Esophagus squamous epithelium (tissue), 5 donors: ENCODE measurements around the gene PTPRG. TPM values are rescaled to one million over a fixed set of nuclear protein-coding genes. Genes with fewer than 3 reads are reported as not detected.

ENCODE experiments used
- DNase-seq: peaks from one replicate; lab custom pipeline; 2025; lab: John Stamatoyannopoulos, UW
- H3K27ac ChIP-seq, 4 donors: fragments of 200-600 bp; sonication (generic); one replicate each; pipeline ENCODE4 v1.5.1; 2016 to 2019; ENCODE audit warnings: mild to moderate bottlenecking in 1 of 4
- H3K27me3 ChIP-seq, 4 donors: fragments of 200-600 bp; sonication (generic); 1 replicate in 3 of 4; 2 replicates in 1 of 4; pipeline versions ENCODE4 v1.5.1 to v1.6.0; 2017 to 2021; ENCODE audit warnings: antibody characterized with exemption in 1 of 4
- H3K36me3 ChIP-seq, 3 donors: fragments of 200-600 bp; sonication (generic); one replicate each; pipeline ENCODE4 v1.5.1; 2016 to 2019
- H3K4me1 ChIP-seq, 3 donors: fragments of 200-600 bp; sonication (generic); one replicate each; pipeline ENCODE4 v1.5.1; 2017 to 2019
- H3K4me3 ChIP-seq, 4 donors: fragments of 200-600 bp; sonication (generic); 1 replicate in 3 of 4; 2 replicates in 1 of 4; pipeline ENCODE4 v1.5.1; 2016 to 2019; ENCODE audit warnings: mild to moderate bottlenecking in 2 of 4, moderate library complexity in 1 of 4
- H3K9me3 ChIP-seq, 3 donors: fragments of 200-600 bp; sonication (generic); one replicate each; pipeline ENCODE4 v1.5.1; 2016 to 2019
- POLR2A ChIP-seq, 4 donors: fragments of 450-650 bp; IDR thresholded peaks; one replicate each; pipeline ENCODE4 v1.6.1; 2017; ENCODE audit warnings: antibody characterized with exemption in 4 of 4, mild to moderate bottlenecking in 4 of 4, moderate library complexity in 3 of 4
- WGBS, 2 donors: methylation state at CpG; one replicate each; pipeline ENCODE4 v1.1.5; 2018; 5-methylcytosine and 5-hydroxymethylcytosine counted together
- intact Hi-C: fragments of 100-400 bp; cut with DNase I; formaldehyde crosslinking; loops from one replicate; pipeline ENCODE4 v1.15.0; 2022
- total RNA-seq, 4 donors: library from RNA; depleted of rRNA; stranded (reverse); fragments of >200 nt; gene quantifications; one replicate each; pipeline ENCODE4 v1.1.0, GENCODE V29; 2016
- TF ChIP-seq, protein P1 (sequence below), 6 experiments: fragments of 450-650 bp in 4 of 6; fragments of 200-600 bp in 2 of 6; sonication (generic) in 2 of 6; IDR thresholded peaks; one replicate each; pipeline ENCODE4 v1.5.1; 2016 to 2019; ENCODE audit warnings: antibody characterized with exemption in 6 of 6, mild to moderate bottlenecking in 4 of 6, moderate library complexity in 4 of 6
- donor health status: DM: yes; HTN: yes; CAD: no.

Gene PTPRG
- total RNA-seq, 4 donors from 2014 or later: 3.7 to 42.2 (median 15.2) TPM

- WGBS, 2 donors: 89 to 94% methylated on average over 4 of the region's 4 CpGs
- peaks cover 0 to 6% (median 0%) of the 10 kb centered on the region in 3 donors for H3K9me3 ChIP-seq
- no peak for DNase-seq
- H3K4me3 ChIP-seq: no peak overlapping the region
- intact Hi-C loops: no loop called here
- no peaks in the 10 kb centered on the region for H3K36me3 ChIP-seq
- peaks cover 0 to 3% (median 0%) of the 10 kb centered on the region in 4 donors for H3K27me3 ChIP-seq
- TF ChIP-seq, protein P1, sequence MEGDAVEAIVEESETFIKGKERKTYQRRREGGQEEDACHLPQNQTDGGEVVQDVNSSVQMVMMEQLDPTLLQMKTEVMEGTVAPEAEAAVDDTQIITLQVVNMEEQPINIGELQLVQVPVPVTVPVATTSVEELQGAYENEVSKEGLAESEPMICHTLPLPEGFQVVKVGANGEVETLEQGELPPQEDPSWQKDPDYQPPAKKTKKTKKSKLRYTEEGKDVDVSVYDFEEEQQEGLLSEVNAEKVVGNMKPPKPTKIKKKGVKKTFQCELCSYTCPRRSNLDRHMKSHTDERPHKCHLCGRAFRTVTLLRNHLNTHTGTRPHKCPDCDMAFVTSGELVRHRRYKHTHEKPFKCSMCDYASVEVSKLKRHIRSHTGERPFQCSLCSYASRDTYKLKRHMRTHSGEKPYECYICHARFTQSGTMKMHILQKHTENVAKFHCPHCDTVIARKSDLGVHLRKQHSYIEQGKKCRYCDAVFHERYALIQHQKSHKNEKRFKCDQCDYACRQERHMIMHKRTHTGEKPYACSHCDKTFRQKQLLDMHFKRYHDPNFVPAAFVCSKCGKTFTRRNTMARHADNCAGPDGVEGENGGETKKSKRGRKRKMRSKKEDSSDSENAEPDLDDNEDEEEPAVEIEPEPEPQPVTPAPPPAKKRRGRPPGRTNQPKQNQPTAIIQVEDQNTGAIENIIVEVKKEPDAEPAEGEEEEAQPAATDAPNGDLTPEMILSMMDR (IDR thresholded peaks at IDR 0.05): no peak
- no peak for TF ChIP-seq POLR2A (IDR thresholded peaks at IDR 0.05)
- no peaks in the 10 kb centered on the region for H3K4me1 ChIP-seq
- H3K27ac ChIP-seq: no peak overlapping the region
These were observed 382.6 kb downstream of the PTPRG start for GRCh38 chr3:61943975-61944374.

DNA sequence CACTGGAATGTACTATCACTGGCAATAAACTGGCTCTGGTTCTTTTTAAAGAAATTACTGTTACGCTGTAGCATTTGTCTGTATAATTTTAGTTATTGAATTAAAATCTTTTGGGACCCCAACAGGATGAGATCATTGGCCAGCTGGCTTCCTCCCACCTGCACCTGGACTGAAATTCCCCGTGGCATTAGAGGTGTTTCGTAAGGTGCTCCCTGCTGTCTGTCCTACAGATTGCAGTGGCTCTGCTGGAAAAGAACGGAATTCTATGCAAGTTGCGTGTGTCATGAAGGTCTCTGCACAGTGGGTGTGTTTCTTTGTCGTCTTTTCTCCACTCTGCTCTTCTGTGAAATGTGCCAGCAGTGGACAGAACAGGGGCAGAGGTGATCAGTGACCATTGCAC, 383.4 kb downstream of the PTPRG start:
- H3K4me1 ChIP-seq: no peaks in the 10 kb centered on the region
- TF ChIP-seq, protein P1 (IDR thresholded peaks at IDR 0.05): no peak
- TF ChIP-seq POLR2A (IDR thresholded peaks at IDR 0.05): no peak
- peaks cover 0 to 3% (median 0%) of the 10 kb centered on the region in 4 donors for H3K27me3 ChIP-seq
- intact Hi-C loops: no loop called here
- no peak for DNase-seq
- 87 to 94% methylated on average over 6 of the region's 6 CpGs for WGBS, 2 donors
- H3K27ac ChIP-seq: no peak overlapping the region
- H3K4me3 ChIP-seq: no peak overlapping the region
- peaks cover 0 to 6% (median 0%) of the 10 kb centered on the region in 3 donors for H3K9me3 ChIP-seq
- H3K36me3 ChIP-seq: no peaks in the 10 kb centered on the region

DNA sequence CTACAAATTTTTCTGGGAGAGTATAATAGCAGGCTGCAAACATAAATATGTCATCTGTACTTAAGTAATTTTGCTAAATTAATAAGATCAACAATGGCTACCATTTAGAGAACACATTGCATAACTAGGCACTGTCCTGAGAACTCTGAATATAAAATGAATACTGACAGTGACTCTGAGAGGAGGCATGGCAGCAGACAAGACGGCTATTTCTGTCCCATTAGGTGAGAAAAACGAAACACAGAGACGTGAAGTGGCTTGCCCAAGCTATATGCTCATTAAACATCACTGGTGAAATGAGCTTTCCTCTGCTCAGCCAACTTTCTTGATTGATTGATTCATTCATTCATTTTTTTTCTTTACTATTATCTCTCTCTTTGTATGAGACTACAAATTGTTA, 384.3 kb downstream of the PTPRG start:
- intact Hi-C loops: no loop called here
- H3K27me3 ChIP-seq: peaks cover 0 to 3% (median 0%) of the 10 kb centered on the region in 4 donors
- WGBS, 2 donors: 47 to 58% methylated on average over 3 of the region's 3 CpGs

DNA sequence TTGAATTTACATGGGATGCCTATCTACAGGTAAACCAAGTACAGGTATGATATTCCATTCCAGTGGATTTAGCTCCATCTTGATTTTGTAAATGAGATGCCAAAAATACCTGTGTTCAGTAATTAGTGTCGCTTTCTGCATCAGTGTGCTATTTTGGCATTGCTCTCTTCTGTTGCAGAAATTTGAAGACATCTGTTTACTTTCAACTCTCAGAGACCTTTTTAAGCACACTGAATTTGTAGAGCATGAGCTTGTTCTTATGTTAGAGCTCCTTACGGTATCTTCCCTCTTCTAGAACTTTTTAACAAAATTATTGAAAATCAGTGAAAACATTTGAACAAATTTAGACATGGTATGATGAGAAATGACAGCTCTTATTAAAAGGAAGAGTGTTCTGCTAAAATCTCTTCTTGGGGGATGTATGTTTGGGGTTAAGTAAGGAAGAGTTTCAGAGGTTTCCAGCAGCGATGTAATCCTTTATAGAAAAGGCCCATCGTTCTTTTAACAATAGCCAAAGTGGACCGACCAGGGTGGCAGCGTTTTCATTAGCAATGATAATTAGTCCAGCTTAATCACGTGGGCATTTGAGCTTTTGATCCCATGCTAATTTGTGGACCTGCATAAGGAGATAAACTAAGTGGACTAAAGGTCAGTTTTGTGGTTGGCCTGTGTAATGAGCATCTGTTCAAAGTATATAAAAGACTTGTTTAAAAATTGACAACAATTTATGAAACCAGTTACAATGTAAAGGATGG, 385.4 kb downstream of the PTPRG start:
- TF ChIP-seq POLR2A (IDR thresholded peaks at IDR 0.05): no peak
- TF ChIP-seq, protein P1 (IDR thresholded peaks at IDR 0.05): no peak
- intact Hi-C loops: no loop called here
- Histone ChIP-seq H3K36me3 (no peaks in the 10 kb centered on the region), H3K4me1 (no peaks in the 10 kb centered on the region), H3K27ac (no peak overlapping the region), H3K4me3 (no peak overlapping the region), H3K27me3 (peaks cover 0 to 7% (median 0%) of the 10 kb centered on the region in 4 donors), H3K9me3 (peaks cover 0 to 6% (median 0%) of the 10 kb centered on the region in 3 donors)
- WGBS, 2 donors: 76 to 86% methylated on average over 7 of the region's 7 CpGs
- DNase-seq: no peak

More for the DNA sequence above, 384.3 kb downstream of the PTPRG start:
- H3K4me1 ChIP-seq: no peaks in the 10 kb centered on the region
- no peaks in the 10 kb centered on the region for H3K36me3 ChIP-seq
- no peak for DNase-seq
- no peak overlapping the region for H3K4me3 ChIP-seq
- H3K9me3 ChIP-seq: peaks cover 0 to 6% (median 0%) of the 10 kb centered on the region in 3 donors
- H3K27ac ChIP-seq: no peak overlapping the region
- TF ChIP-seq POLR2A (IDR thresholded peaks at IDR 0.05): no peak
- TF ChIP-seq, protein P1 (IDR thresholded peaks at IDR 0.05): no peak

- no peaks in the 10 kb centered on the region for H3K36me3 ChIP-seq
- H3K9me3 ChIP-seq: peaks cover 0 to 3% (median 0%) of the 10 kb centered on the region in 3 donors
- H3K27me3 ChIP-seq: peaks cover 0 to 13% (median 0%) of the 10 kb centered on the region in 4 donors
- H3K27ac ChIP-seq: no peak overlapping the region
- no peak overlapping the region for H3K4me3 ChIP-seq
- intact Hi-C loops: no loop called here
- no peak for TF ChIP-seq POLR2A (IDR thresholded peaks at IDR 0.05)
- TF ChIP-seq, protein P1 (IDR thresholded peaks at IDR 0.05): no peak
- no peak for DNase-seq
- WGBS, 2 donors: 65 to 68% methylated on average over 3 to 4 of the region's 4 CpGs
- H3K4me1 ChIP-seq: no peaks in the 10 kb centered on the region
These were observed 386.1 kb downstream of the PTPRG start for GRCh38 chr3:61947456-61947855.
